Left lobe of liver (tissue), 2 donors: Measurements from ENCODE around the gene PTPRG. TPM values are rescaled to one million over a fixed set of nuclear protein-coding genes. Genes with fewer than 3 reads are reported as not detected.

Source experiments
- ATAC-seq: fragments of 200-7000 bp; cut with Tn5 transposase; one replicate; pipeline ENCODE4 v1.9.1; 2020; ENCODE audit warnings: mild to moderate bottlenecking, moderate library complexity
- DNase-seq: peaks from one replicate; pipeline ENCODE4 v3.0.0-alpha.2; 2020; ENCODE audit warnings: low spot score
- total RNA-seq: library from RNA; stranded (reverse); gene quantifications from one replicate; pipeline ENCODE4 v1.2.1, GENCODE V29; 2021
- donor health status: DM: no; HTN: no; CAD: no; lungs with moderate emphysema.
- donor health status: DM: no; HTN: yes; CAD: no.

Gene PTPRG
- total RNA-seq, 1 donor from 2014 or later: 15.6 TPM

DNA sequence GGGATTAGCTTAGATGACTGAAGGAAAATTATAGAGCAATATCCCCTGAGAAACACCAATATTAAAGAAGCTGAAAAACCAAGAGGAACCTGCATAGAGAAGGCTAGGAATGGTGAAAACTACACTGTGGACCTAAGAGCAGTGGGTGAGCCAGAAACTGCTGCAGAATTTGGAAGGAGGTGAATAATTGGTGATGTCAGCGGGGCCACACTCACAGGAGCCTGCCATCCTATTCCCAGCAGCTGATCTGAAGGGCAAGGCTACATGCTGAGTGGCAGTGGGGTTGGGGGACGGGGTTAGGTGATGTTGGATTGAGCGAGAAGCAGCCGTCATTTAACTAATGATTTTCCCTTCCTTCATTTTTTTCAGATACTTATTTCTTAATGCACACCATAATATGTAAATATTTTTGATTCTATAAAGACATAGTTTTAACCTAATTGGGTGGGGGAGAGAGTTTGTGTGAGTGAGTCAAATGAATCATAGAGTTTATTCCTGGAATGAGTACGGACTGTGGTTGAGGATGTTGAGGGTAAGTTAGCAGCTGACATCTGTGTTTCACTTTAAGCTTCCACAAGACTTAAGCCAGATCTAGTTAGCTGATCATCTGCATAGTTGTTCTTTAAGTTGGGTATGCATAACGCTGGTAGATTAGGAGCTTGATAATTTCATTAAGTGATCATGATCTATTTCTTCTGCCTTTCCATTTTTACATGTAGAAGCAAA is 222.8 kb downstream of the PTPRG start:
- ATAC-seq (no peak), DNase-seq (no peak)

DNA sequence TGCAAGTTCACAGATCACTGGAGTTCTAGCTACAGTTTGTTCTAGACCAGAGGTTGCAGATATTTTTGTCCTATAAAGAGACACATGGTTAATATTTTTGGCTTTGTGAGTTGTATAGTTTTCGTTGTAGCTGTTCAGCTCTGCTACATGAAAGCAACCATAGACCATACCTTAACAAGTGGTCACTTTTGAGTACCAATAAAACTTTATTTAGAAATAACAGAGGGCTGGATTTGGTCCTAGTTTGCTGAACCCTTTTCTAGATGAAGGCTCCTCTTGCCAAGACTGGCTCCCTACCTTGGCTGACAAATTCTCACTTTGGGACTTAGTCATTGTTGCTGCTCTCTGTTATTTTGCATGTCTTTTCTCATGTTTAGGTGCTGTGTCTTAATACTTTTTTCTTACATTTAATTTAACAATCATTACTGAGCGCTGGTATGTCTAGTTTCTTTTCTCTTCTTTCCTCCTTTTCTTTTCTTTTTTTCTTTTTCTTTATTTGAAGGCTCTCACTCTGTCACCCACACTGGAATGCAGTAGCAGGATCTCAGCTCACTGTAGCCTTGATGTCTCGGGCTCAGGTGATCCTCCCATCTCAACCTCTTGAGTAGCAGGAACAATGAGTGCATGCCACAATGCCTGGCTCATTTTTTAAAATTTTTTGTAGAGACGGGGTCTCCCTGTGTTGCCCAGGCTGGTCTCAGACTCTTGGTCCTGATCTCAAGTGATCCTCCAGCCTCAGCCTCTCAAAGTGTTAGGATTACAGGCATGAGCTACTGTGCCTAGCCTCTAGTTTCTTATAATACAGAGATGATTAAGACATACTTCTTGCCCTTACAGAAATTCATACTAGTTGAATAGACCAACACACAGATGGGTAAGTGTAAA is 227.5 kb downstream of the PTPRG start:
- no peak for ATAC-seq
- DNase-seq: no peak

DNA sequence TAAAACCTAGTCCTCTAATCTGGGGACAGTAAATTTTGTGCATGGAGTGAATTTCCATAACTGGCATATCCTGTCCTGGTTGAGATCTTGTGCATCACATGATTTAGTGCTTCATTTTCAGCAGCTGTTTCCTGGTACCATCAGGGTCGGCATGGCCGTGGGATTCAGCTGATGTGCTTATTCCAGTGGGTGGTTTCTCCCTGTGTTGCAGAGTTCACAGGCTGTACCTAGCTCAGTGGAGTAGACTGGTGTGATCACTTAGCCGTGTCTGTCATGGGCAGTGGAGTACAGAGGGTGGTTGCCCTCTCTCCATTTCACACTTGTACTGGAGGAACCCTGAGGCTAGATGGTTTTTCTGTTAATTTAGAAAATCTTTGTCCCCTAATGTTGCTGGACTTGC is 228.5 kb downstream of the PTPRG start:
- no peak for ATAC-seq

GRCh38 chr3:61790411-61790810 is 229.0 kb downstream of the PTPRG start:
- DNase-seq (no peak), ATAC-seq (no peak)

More for the DNA sequence above, 228.5 kb downstream of the PTPRG start:
- no peak for DNase-seq

GRCh38 chr3:61793056-61793455 is 231.7 kb downstream of the PTPRG start:
- ATAC-seq (no peak), DNase-seq (no peak)

DNA sequence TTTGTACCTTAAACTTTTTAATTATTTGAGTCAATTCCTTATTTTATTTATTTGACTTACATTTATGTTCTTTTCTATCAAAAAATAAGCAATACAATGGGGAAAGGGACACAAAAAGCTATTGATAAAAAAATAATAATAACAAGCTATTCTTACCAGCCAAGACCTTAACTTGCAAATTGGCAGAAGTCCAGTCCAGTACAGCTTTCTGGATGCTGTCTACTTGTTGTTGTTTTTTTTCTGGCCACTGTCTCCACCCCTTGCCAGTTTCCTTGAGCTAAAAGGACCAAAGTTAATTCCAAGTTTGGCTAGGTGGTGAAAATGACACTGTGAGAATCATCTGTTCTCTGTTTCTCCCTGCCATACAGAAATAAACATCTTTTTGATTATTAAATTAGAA is 232.2 kb downstream of the PTPRG start:
- DNase-seq (no peak), ATAC-seq (no peak)

GRCh38 chr3:61794341-61794740 is 233.0 kb downstream of the PTPRG start:
- no peak for DNase-seq
- no peak for ATAC-seq

DNA sequence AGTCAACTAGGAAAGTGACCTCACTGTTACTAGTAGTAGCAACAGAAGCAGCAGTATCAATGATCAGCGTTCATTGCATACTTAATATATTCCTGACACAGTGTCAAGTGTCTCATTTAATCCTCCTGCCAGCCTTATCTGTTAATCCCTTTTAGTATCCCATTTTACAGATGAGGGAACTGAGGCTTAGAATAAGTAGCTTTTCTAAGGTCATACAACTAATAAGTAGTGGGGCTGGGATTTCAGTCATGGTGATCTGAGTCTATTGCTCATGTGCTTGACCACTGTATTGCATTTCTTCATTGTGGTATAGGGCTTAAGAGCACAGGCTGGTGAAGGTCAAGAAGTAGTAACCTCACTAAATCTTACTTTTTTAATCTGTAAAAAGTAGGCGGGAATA is 233.6 kb downstream of the PTPRG start:
- ATAC-seq (no peak), DNase-seq (no peak)

- DNase-seq (no peak), ATAC-seq (no peak)
These were observed 234.8 kb downstream of the PTPRG start for GRCh38 chr3:61796088-61796680.

DNA sequence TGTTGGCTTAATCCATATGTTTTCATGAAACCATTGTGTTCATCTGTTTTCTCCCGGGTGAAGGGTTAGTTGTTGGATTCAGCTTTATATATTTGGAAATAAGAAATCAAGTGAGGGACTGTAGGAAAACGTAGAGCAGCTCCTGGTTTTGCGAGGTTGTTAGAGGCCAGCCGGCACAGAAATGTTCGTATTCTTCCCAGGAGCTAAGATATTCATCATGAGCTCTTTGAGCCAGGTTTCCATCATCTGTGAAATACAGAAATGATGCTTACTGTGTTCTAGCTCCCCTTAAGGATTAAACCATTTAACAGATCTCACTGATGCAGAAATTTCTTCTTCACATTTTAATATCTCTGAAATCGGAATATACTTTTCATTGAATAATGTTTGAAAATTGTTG is 235.5 kb downstream of the PTPRG start:
- DNase-seq: no peak
- ATAC-seq: no peak

- peak; percentile 92 for ATAC-seq
- DNase-seq: no peak
These were observed 241.4 kb downstream of the PTPRG start for GRCh38 chr3:61802772-61803171.

DNA sequence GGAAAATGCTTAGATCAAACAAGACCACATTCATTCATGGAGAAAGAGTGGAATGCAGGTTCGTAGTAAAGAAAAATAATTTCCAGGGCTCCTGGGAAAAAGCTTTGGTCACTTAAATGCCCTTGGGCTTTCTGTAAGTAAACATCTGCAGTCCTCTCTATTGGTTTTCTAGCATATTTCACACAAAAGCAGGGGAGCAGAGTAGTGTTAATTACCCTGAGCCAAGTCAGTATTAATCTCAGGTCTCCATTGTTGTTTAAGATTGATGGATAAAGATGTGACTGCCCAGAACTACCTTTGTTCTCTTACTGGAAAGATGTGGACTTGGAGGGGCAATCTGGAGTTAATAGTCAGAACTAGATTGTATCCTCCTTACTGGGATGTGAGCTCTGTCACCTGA is 242.6 kb downstream of the PTPRG start:
- DNase-seq (no peak), ATAC-seq (no peak)

DNA sequence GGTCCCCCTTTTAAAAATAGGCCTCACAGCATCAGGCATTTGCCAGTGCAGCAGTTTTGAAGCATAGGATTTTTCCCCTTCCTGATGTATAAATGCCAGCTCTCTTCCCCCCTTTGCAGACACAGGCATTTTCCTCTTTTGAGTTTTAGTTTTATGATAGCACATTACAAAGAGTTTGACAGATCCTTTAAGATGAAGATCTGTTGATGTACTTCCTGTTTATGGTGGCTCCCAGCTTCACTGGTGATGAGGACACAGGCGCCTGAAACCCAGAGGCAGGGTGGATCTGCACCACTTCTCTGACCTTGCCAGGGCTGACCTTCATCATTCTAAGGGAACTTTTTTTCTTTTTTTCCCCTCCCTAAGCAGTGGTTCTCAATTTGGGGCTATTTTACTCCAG is 243.4 kb downstream of the PTPRG start:
- DNase-seq (no peak), ATAC-seq (no peak)

DNA sequence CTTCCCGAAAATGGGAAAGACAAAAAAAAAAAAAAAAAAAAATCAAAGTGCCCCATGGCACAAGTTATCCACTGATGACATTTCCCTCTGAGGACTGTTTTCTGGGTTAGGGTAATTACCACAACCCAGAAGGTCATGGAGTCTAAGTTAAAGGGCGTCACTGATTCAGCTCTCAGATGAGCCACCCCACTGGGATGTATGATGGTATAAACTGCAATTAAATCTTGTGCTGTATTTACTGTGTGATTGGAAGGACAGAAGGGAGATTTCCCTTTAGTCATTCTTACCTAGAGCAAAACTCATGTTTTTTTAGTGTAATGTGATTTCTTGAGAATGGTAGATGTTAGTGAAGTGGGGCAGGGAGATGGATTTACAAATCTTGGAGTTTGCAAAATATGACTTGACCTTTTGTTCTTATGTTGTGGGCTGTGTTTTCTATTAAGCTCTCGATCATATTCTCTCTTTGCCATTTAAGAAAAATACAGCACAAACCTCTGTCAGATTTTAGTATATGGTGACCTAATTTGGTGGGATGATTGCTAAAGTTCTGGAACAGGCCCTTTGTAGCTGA is 244.2 kb downstream of the PTPRG start:
- no peak for DNase-seq
- no peak for ATAC-seq

GRCh38 chr3:61806810-61807209 is 245.4 kb downstream of the PTPRG start:
- ATAC-seq (no peak), DNase-seq (no peak)

GRCh38 chr3:61807865-61808276 is 246.5 kb downstream of the PTPRG start:
- DNase-seq (no peak), ATAC-seq (peak; percentile 41)

DNA sequence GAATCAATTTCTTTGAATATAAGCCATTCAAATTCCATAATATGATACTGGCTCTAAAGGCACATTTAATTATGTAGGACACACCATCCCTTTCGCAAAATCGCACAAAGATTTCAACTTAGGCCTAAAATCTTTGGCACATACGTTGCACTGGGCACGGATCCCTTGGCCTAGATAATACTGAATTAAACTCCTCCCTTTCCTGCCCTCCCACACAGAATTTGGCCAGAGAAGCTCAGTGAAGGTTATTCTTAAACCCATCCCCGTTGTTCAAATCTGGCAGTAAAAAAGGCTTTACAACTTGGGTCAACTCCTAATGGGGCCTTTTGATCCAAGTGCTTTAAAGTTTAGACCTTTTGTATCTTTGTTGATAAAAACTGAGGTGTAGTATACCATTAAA is 247.2 kb downstream of the PTPRG start:
- DNase-seq (peak; percentile 88), ATAC-seq (peak; percentile 93)

- ATAC-seq: no peak
These were observed 247.6 kb downstream of the PTPRG start for GRCh38 chr3:61808999-61809398.

GRCh38 chr3:61809879-61810278 is 248.5 kb downstream of the PTPRG start:
- peak; percentile 69 for DNase-seq
- peak; percentile 77 for ATAC-seq

More at GRCh38 chr3:61808999-61809398, 247.6 kb downstream of the PTPRG start:
- no peak for DNase-seq

GRCh38 chr3:61810953-61811497 is 249.7 kb downstream of the PTPRG start:
- no peak for ATAC-seq
- DNase-seq: no peak

DNA sequence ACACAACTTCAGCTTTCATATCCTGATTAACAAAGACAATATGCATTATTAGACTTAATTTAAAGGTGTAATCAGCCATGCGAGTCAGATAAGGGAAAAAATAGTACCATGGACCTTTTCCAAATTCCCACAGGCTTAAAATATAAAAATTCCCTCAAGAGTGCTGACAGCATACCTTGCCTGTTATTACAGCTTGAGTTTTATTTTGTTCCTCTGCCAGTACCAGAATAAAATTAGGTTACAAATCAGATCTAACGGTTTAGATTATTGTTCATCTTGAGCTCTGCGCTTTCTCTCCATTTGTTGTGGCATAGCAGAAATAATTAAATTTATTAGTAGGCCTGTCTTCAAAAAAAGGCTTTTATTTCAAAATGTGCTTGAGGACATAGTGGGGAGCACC is 250.3 kb downstream of the PTPRG start:
- DNase-seq (no peak), ATAC-seq (no peak)
